GM12878 (cell line): Measurements from ENCODE around the gene NSFL1C. TPM values are rescaled to one million over a fixed set of nuclear protein-coding genes. Genes with fewer than 3 reads are reported as not detected.

Experiments used
- ATAC-seq: fragments of 200-7000 bp; cut with Tn5 transposase; 3 replicates; pipeline ENCODE4 v1.9.1; 2020; ENCODE audit warnings: mild to moderate bottlenecking, moderate library complexity
- BruUV-seq: library from RNA; stranded (reverse); fragments of 400-500 nt; replicated peaks from 2 replicates; lab custom pipeline; 2021; lab: Mats Ljungman, UMichigan
- CTCF ChIA-PET: fragments of 300-600 bp; sonication (Branson Sonifier 250); formaldehyde crosslinking; extraction: SDS; loops from one replicate; lab custom pipeline; 2021; ENCODE audit warnings: inconsistent platforms; lab: Yijun Ruan, JAX
- POLR2A ChIA-PET: fragments of 350-600 bp; formaldehyde crosslinking; extraction: SDS; loops from one replicate; lab custom pipeline; 2021; ENCODE audit warnings: inconsistent platforms; lab: Charles Lee
- RAD21 ChIA-PET: fragments of 300-600 bp; sonication (Branson Sonifier 250); formaldehyde crosslinking; loops from one replicate; lab custom pipeline; 2023; ENCODE audit warnings: antibody characterized with exemption; ENCODE audit not compliant: unreplicated experiment; lab: Charles Lee
- SMC1A ChIA-PET: fragments of 300-600 bp; sonication (Branson Sonifier 250); formaldehyde crosslinking; loops from one replicate; lab custom pipeline; 2023; ENCODE audit not compliant: unreplicated experiment, uncharacterized antibody; lab: Charles Lee
- DNase-seq: peaks from one replicate; pipeline ENCODE4 v3.0.0-alpha.2; 2011; ENCODE audit warnings: low read depth, low spot score
- FAIRE-seq: peaks from 3 replicates; lab custom pipeline; 2011; peaks lifted over from hg19 to GRCh38; lab: Jason Lieb, UNC
- H2AFZ ChIP-seq: 2 replicates; pipeline ENCODE4 v1.6.0; 2011; ENCODE audit warnings: low read depth, low read length, control low read depth; ENCODE audit not compliant: control insufficient read depth
- H3K27ac ChIP-seq: 2 replicates; pipeline ENCODE4 v1.5.1; 2011; ENCODE audit warnings: control low read depth; ENCODE audit not compliant: control insufficient read depth, insufficient read depth
- H3K27me3 ChIP-seq, 2 experiments: replicated peaks in 1 of 2; 2 replicates each; pipeline versions ENCODE4 v1.6.0 to v1.6.1; 2011; ENCODE audit warnings: low read length in 1 of 2; ENCODE audit not compliant: control insufficient read depth in 2 of 2, insufficient read depth in 2 of 2
- H3K36me3 ChIP-seq, 2 experiments: 2 replicates each; pipeline ENCODE4 v1.5.1; 2011; ENCODE audit warnings: low read length in 1 of 2; ENCODE audit not compliant: control insufficient read depth in 2 of 2, insufficient read depth in 2 of 2
- H3K4me1 ChIP-seq: 2 replicates; pipeline ENCODE4 v1.6.1; 2011; ENCODE audit warnings: mild to moderate bottlenecking, low read length, moderate library complexity, mixed read lengths; ENCODE audit not compliant: control insufficient read depth, insufficient read depth
- H3K4me2 ChIP-seq: 2 replicates; pipeline ENCODE4 v1.6.0; 2011; ENCODE audit warnings: control low read depth; ENCODE audit not compliant: control insufficient read depth, insufficient read depth
- H3K4me3 ChIP-seq: fragments of 200-600 bp; sonication (generic); 2 replicates; pipeline ENCODE4 v1.5.1; 2016
- H3K79me2 ChIP-seq: 2 replicates; pipeline ENCODE4 v1.6.0; 2011; ENCODE audit warnings: low read length; ENCODE audit not compliant: control insufficient read depth, insufficient read depth
- H3K9ac ChIP-seq: 2 replicates; pipeline ENCODE4 v1.8.0; 2011; ENCODE audit warnings: low read length, control low read depth, mixed read lengths; ENCODE audit not compliant: control insufficient read depth, insufficient read depth
- H3K9me3 ChIP-seq: replicated peaks from 3 replicates; pipeline ENCODE4 v1.5.1; 2011; ENCODE audit warnings: mild to moderate bottlenecking, low read length; ENCODE audit not compliant: control insufficient read depth, insufficient read depth
- H4K20me1 ChIP-seq: 2 replicates; pipeline ENCODE4 v1.6.0; 2011; ENCODE audit not compliant: control insufficient read depth, insufficient read depth
- CTCF ChIP-seq, 3 experiments: IDR thresholded peaks in 2 of 3; conservative IDR thresholded peaks in 1 of 3; 2 replicates each; pipeline ENCODE4 v1.5.1; 2011; ENCODE audit warnings: low read depth in 3 of 3, low read length in 3 of 3, mild to moderate bottlenecking in 3 of 3, control low read depth in 2 of 3, moderate library complexity in 2 of 3, inconsistent platforms in 1 of 3, mixed read lengths in 1 of 3; ENCODE audit not compliant: control insufficient read depth in 2 of 3, insufficient read depth in 1 of 3; ENCODE audit errors: extremely low read depth in 1 of 3
- KLF5 ChIP-seq: fragments of 450-650 bp; IDR thresholded peaks from 2 replicates; pipeline ENCODE4 v1.6.1; 2014; ENCODE audit warnings: mild to moderate bottlenecking; ENCODE audit not compliant: partially characterized antibody
- MAX ChIP-seq: IDR thresholded peaks from 2 replicates; pipeline ENCODE4 v1.6.1; 2012; ENCODE audit warnings: low read depth, low read length, improper control_type of control experiment
- NFXL1 ChIP-seq: fragments of 450-650 bp; IDR thresholded peaks from 2 replicates; pipeline ENCODE4 v1.6.1; 2017; ENCODE audit warnings: antibody characterized with exemption, mild to moderate bottlenecking, borderline replicate concordance
- POLR2AphosphoS5 ChIP-seq: IDR thresholded peaks from 2 replicates; pipeline ENCODE4 v1.6.1; 2011; ENCODE audit warnings: mild to moderate bottlenecking, low read length, inconsistent platforms
- RAD21 ChIP-seq: IDR thresholded peaks from 2 replicates; pipeline ENCODE4 v1.6.1; 2011; ENCODE audit warnings: mild to moderate bottlenecking, low read depth, low read length, moderate library complexity; ENCODE audit not compliant: insufficient read depth
- SMARCA5 ChIP-seq: fragments of 450-650 bp; IDR thresholded peaks from 2 replicates; pipeline ENCODE4 v1.6.1; 2017; ENCODE audit warnings: mild to moderate bottlenecking
- SUZ12 ChIP-seq: fragments of 200-600 bp; sonication (generic); IDR thresholded peaks from one replicate; pipeline ENCODE4 v1.6.1; 2018; ENCODE audit warnings: antibody characterized with exemption, mild to moderate bottlenecking; ENCODE audit not compliant: unreplicated experiment
- ZNF207 ChIP-seq: fragments of 450-650 bp; IDR thresholded peaks from 2 replicates; pipeline ENCODE4 v1.6.1; 2014; ENCODE audit warnings: antibody characterized with exemption, mild to moderate bottlenecking, borderline replicate concordance
- WGBS: methylation state at CpG from one replicate; pipeline ENCODE4 v1.1.6; 2016; ENCODE audit warnings: low lambda C conversion rate; ENCODE audit not compliant: insufficient replicate concordance, insufficient coverage; ENCODE audit errors: missing lambda C conversion rate; 5-methylcytosine and 5-hydroxymethylcytosine counted together
- in situ Hi-C: fragments of 300-500 bp; cut with MboI; formaldehyde crosslinking; loops from 9 replicates; pipeline ENCODE4 v1.14.3; 2018; ENCODE audit warnings: mixed read lengths
- intact Hi-C: fragments of 100-400 bp; cut with micrococcal nuclease; formaldehyde crosslinking; loops from one replicate; pipeline ENCODE4 v1.14.2; 2022; ENCODE audit not compliant: unreplicated experiment
- polyA plus RNA-seq, 11 experiments: library from polyadenylated mRNA; depleted of rRNA in 4 of 11; unstranded in 6 of 11; stranded (reverse) in 5 of 11; fragments of >200 nt; fragmentation: Nextera tagmentation in 4 of 11; fragmentation: Illumina TruSeq in 1 of 11; extraction: Ambion mirVana in 4 of 11; extraction: Trizol in 1 of 11; gene quantifications; 1 replicate in 1 of 11; 2 replicates in 10 of 11; pipeline versions ENCODE4 v1.2.1 to v1.2.3, GENCODE V29; 2011 to 2016; ENCODE audit warnings: inconsistent platforms in 2 of 11, missing spikeins in 2 of 11, low read depth in 1 of 11
- total RNA-seq, 4 experiments: library from RNA; depleted of rRNA in 3 of 4; stranded (reverse); fragments of >200 nt in 3 of 4; fragmentation: Illumina TruSeq in 1 of 4; extraction: Trizol in 1 of 4; gene quantifications; 2 replicates each; pipeline versions ENCODE4 v1.2.1 to v1.2.3, GENCODE V29; 2013 to 2021

The NSFL1C gene
- total and polyA plus RNA-seq, 10 of the 15 experiments (the other 5 are each of a cell fraction or from before 2014, with no cell fraction given): 21.5 to 100 (median 38.1) TPM

- no peak for TF ChIP-seq NFXL1
- TF ChIP-seq CTCF (IDR thresholded peaks at IDR 0.05 in 2 of 3, conservative IDR thresholded peaks at IDR 0.05 in 1 of 3; ENCODE audit: control insufficient read depth in 2 of 3, extremely low read depth in 1 of 3, insufficient read depth in 1 of 3, low read depth in 3 of 3, low read length in 3 of 3): peak; percentile 36 to 52 (median 41); a peak in 5 of 6 replicates
- no peak for TF ChIP-seq SUZ12
- TF ChIP-seq SMARCA5: no peak
- no peak for TF ChIP-seq ZNF207
- TF ChIP-seq RAD21: peak; percentile 37; the same call in 1 of the 2 replicates
- TF ChIP-seq KLF5: no peak
- TF ChIP-seq MAX: no peak
- no peak for TF ChIP-seq POLR2AphosphoS5
- SMC1A ChIA-PET: interaction anchor here (1.1 to 2.3 kb wide), 3 partner anchors 63 to 125 kb away, joined by 3 to 15 read pairs (median 4); partner anchors contain the start of gene SDCBP2
- CTCF ChIA-PET: interaction anchor here (1.0 to 7.2 kb wide), 7 partner anchors 10 to 127 kb away, joined by 3 to 65 read pairs (median 6); partner anchors contain the start of gene NSFL1C
- H3K9ac ChIP-seq: no peak overlapping the region
- H3K4me3 ChIP-seq: no peak overlapping the region
- WGBS: 72% methylated on average over 6 of the region's 6 CpGs
- DNase-seq (no peak), ATAC-seq (peak; percentile 60), FAIRE-seq (no peak)
- no peaks in the 10 kb centered on the region for H3K9me3 ChIP-seq
- RAD21 ChIA-PET: interaction anchor here (1.7 to 2.9 kb wide), 3 partner anchors 29 to 128 kb away, joined by 7 to 10 read pairs (median 8); no protein-coding TSS in a partner anchor
- no peak overlapping the region for H3K27ac ChIP-seq
- peaks cover 4% of the 10 kb centered on the region for H3K4me1 ChIP-seq
- no TSS peak for BruUV-seq
- H3K36me3 ChIP-seq: peaks cover 16 to 24% of the 10 kb centered on the region in 2 experiments
- no peak overlapping the region for H2AFZ ChIP-seq
- in situ Hi-C loops: no loop called here
- H3K4me2 ChIP-seq: no peak overlapping the region
- peaks cover 3% of the 10 kb centered on the region; the same call in 1 of the 2 replicates for H4K20me1 ChIP-seq
- H3K27me3 ChIP-seq: no peaks in the 10 kb centered on the region
- no peaks in the 10 kb centered on the region for H3K79me2 ChIP-seq
- POLR2A ChIA-PET: no interaction called here
- intact Hi-C loops: no loop called here
These were observed 26.6 kb downstream of the NSFL1C start for GRCh38 chr20:1440024-1440423.
